GM19328 (cell line): ENCODE data around the gene BSG.

ENCODE experiments used
- ATAC-seq: cut with Tn5 transposase; IDR thresholded peaks from one replicate; pipeline ENCODE4 v1.9.1; 2021; ENCODE audit warnings: mild to moderate bottlenecking, moderate library complexity; ENCODE audit not compliant: unreplicated experiment

BSG gene

GRCh38 chr19:570937-571565 is 1.3 kb upstream of the BSG start:
- no peak for ATAC-seq

- no peak for ATAC-seq
Measured at GRCh38 chr19:571566-571974, 826 bp upstream of the BSG start.

DNA sequence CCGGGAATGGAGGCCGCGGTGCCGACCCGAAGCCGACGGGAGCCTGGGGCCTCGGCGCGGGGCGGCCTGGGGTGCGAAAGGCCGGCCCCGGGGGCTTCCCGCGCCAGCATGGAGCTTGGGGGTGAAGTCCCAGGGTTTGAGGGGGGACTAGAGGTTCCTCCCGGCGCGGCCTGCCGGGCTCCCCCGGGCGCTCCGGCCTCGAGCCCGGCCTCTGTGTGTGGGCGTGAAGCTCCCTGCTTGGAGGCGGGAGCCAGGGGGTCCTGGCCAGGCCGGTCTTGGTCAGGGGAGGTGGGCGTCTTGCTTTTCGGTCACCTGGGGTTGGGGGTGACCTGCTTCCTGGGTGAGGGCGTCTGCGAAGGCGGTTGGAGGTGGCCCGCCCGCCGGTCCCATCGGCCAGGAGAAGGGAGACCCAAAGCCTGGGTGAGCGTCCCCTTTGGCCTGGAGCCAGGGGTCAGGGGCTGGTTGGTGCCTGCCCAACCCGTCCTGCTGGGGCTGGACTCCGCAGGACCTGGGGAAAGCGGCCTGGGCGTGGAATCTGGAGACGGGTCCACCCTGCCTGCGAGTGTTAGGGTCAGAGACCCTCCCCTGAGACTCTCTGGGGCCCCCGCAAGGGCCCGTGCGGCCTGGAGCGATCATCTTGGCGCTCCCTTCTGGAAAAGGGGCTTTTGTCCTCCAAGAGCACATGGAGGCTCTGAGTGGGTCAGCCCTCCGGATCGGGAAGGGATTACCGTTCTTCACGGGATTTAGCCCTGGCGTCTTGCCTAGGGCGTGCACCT is 535 bp downstream of the BSG start:
- ATAC-seq = no peak

DNA sequence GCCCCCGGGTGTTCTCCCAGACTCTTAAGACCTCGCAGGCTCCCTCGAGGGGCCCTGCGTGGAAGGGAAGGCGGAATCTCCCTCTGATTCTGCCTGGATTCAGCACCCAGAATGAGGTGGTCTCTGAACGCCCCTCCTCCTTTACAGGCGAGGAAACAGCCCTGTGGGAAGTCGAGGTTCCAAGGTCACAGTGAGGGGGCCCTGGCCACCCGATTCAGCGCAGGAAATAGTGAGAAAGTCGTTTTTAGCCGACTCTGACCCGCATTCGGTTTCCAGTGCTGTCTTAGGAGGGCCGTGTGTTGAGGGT is 1.1 kb downstream of the BSG start:
- ATAC-seq = no peak

DNA sequence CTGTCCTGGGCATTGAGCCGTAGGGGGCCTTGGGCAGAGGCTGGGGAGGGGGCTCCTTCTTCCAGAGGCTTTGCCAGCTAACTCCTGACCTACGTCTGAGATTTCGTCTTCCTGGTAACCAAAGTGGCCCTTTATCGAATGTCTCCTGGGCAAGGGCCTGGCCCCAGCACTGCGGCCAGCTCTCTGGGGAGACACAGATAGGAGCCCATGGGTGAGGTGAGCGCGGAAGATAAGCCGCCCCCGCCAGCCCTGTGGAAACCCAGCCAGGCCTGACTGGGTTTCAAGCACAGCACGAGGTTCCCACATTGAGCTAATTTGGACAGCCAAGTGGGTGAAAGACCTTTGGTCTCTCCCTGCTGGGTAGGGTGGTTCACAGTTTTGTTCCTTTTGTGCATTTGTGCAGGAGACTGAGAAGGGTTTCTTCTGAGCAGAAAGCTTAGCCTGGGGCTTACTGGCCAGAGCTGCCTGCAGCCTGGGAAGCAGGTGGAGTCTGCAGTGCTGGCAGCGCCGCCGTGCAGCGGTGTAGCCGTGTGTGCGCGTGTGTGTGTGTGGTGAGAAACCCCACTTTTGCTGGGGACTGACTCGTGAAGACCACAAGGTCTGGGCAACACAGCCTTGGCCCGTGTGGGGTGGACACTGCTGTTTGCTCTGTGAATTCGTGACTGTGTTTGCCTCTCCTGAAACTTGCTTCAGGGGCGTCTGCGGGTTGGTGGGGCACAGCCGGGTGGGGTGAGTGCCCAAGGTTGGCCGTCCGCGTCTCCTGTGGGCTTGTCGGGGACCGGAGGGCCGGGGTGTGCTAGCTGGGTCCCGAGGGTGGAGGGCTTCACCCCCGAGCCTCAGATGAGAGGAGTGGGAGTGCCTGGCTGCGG is 2.5 kb downstream of the BSG start:
- ATAC-seq = no peak

DNA sequence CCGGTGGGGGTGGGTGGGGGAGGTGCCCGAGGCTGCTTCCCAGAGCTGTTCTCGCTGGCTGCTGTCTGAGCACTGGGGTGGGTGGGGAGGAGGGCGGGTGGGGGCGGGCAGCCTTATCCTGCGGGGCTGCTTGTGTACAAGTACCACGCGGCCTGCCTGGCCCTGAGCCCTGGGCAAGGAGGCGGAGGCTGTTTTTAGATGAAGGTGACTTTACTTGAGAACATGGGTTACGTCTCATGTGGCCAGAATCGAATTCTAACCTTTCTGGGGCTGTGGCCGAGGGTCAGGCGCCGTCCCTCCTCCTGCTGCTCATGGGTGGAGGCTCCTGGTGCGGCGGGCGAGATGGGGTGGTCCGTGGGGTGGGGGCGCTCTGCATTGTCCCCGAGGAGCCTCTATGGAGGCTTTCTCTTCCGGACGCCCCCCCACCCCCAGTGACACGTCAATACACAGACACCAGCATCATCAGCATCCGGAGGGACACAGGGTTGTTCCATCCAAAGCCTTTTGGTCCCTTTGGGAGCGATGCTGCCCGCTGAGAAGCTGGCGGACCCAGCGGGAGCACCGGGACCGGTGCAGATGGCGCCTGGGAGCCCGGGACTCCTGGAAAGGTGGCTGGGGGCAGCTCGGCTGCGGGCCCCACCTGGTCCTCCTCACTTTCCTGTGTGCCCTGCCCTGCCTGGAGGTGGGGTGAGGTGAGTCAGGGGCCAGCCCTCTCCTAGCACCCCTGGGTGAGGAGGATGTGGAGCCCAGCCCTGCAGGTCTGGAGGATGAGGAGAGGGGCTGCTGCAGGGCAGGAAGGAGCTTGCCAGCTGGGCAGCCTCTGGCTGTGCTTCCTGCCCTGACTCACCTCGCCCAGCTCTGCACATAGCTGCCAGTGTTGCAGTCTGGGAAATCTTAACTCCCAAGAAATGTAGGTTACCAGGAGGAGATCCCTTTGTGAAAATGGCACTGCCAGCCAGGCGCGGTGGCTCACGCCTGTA is 3.4 kb downstream of the BSG start:
- ATAC-seq = no peak

DNA sequence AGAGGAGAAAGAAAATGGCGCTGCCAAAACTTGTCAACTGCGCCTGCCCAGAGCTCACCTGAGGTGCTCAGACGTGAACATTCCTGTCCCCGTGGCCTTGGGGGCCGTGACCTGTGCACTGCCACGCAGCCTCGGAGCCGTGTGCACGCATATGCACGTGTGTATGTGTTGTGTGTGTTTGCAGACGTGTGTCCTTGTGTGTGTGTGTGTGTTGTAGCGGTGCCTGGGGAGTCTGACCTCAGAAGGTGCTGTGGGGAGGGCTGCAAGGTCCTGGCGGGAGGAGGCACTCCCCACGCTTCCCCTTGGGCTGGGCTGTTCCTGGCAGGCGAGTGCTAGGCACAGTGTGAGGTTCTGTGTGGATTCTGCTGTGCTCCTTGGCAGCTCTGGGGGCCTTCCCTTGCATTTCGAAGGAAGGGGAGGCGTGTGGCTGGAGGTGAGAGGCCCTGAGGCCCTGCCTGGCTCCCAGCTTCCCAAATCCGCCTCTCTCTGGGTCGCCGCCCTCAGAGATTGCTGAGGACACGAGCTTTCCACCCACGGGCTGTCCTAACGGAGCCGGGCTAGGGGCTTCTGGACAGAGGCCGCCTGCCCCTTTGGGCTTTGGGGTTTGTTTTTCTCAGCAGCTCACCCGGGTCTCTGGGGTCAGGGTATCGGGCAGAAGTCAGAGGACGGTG is 4.5 kb downstream of the BSG start:
- ATAC-seq = no peak

DNA sequence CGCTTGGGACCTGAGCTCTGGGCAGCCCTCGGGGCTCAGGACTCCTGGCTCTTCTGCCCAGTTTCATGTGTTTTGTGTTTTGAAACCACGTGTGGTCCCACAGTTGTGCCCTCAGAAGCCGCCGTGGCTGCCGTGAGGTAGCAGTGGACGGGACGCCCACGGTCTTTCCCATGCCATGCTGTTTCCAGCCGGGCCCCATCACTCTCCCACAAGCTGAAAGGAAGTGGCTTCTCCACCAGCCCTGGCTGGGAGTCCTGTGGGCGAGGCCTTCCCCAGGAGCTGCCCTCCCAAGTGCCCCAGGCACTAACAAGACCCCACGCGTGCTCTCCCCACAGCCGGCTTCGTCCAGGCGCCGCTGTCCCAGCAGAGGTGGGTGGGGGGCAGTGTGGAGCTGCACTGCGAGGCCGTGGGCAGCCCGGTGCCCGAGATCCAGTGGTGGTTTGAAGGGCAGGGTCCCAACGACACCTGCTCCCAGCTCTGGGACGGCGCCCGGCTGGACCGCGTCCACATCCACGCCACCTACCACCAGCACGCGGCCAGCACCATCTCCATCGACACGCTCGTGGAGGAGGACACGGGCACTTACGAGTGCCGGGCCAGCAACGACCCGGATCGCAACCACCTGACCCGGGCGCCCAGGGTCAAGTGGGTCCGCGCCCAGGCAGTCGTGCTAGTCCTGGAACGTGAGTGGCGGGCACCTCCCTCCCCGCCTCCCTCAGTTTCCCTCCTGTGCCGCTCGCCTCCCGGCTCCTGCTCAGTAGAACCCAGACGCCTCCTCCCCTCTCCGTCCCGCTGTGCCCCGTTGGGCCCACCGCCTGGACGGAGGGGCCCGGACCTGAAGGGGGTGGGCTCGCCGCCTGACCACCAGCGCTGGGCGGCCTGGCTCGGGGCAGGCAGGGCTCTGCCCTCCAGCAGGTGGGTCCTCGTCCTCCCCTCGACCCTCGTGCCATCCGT is 5.3 kb downstream of the BSG start:
- no peak for ATAC-seq

- no peak for ATAC-seq
Measured at GRCh38 chr19:579111-579841, 6.9 kb downstream of the BSG start.

- ATAC-seq = no peak
Measured at GRCh38 chr19:579842-580155, 7.4 kb downstream of the BSG start.

DNA sequence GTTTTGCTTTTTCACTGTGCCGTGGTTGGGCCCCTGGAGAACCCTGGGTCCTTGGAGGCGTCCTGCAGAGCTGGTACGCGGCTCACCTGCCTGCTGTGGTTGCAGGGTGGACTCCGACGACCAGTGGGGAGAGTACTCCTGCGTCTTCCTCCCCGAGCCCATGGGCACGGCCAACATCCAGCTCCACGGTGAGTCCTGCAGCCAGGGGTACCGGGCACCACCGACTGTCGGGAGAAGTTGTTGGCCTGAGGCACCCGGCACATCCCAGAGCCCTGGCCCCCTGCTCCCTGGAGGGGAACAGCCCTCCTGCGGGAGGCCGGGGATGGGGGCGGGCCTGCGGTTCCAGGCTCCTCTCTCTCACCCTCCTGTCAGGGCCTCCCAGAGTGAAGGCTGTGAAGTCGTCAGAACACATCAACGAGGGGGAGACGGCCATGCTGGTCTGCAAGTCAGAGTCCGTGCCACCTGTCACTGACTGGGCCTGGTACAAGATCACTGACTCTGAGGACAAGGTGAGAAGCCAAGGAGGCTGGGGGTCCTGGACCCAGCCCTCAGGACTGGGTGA is 8.0 kb downstream of the BSG start:
- ATAC-seq = no peak

GRCh38 chr19:581399-582111 is 9.2 kb downstream of the BSG start:
- ATAC-seq = no peak

DNA sequence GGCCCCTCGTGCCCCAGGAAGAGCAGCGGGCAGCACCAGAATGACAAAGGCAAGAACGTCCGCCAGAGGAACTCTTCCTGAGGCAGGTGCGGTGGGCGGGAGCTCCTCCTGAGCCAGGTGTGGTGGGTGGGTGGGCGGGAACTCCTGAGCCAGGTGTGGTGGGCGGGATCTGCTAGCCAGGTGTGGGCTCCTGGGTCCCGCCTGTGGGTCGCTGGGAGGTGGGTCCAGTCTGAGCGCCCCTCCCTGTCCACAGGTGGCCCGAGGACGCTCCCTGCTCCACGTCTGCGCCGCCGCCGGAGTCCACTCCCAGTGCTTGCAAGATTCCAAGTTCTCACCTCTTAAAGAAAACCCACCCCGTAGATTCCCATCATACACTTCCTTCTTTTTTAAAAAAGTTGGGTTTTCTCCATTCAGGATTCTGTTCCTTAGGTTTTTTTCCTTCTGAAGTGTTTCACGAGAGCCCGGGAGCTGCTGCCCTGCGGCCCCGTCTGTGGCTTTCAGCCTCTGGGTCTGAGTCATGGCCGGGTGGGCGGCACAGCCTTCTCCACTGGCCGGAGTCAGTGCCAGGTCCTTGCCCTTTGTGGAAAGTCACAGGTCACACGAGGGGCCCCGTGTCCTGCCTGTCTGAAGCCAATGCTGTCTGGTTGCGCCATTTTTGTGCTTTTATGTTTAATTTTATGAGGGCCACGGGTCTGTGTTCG is 10.3 kb downstream of the BSG start:
- ATAC-seq = no peak

- ATAC-seq = no peak
Measured at GRCh38 chr19:583198-583967, 11.0 kb downstream of the BSG start.

GRCh38 chr19:583968-584239 is 11.5 kb downstream of the BSG start:
- ATAC-seq = no peak

DNA sequence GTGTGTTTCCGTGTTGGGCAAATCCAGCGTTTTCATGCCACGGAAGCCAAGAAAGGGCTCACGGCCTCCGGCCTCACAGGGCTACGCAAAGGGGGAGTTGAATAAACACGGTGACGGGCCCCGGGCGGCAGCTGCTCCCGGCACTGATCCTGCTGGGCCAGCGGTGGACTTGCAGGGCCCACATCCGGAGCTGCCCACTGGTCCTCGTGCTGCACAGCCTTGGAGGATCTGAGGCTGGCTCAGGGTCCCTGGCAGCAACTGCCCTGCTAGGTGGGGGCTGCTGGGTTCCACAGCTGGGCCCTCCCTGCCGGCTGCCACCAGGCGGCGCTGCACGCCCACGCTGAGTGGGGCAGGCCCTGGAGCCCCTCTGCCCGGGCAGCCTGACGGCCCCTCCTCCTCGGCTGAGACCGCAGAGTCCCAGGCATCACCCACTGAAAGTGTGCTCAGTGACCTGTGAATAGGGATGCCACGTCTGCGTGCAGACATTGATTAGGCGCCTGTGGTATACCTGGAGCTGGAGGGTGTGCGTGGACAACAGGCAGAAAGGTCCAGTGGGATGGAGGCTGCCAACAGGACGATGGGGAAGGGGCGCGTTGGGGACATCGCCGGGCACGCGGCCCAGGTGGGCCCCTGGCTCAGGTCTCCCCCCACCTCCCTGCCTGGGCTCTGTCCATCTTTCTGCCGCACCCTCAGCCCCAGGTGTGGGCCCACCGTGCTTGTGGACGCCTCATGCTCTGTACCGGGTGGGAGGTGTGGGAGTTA is 12.0 kb downstream of the BSG start:
- no peak for ATAC-seq
